HG02852 (cell line): Measurements from ENCODE around the gene CSMD2.

ENCODE experiments used
- ATAC-seq: cut with Tn5 transposase; IDR thresholded peaks from one replicate; pipeline ENCODE4 v1.9.1; 2021; ENCODE audit warnings: mild to moderate bottlenecking, moderate library complexity; ENCODE audit not compliant: unreplicated experiment

Gene CSMD2

DNA sequence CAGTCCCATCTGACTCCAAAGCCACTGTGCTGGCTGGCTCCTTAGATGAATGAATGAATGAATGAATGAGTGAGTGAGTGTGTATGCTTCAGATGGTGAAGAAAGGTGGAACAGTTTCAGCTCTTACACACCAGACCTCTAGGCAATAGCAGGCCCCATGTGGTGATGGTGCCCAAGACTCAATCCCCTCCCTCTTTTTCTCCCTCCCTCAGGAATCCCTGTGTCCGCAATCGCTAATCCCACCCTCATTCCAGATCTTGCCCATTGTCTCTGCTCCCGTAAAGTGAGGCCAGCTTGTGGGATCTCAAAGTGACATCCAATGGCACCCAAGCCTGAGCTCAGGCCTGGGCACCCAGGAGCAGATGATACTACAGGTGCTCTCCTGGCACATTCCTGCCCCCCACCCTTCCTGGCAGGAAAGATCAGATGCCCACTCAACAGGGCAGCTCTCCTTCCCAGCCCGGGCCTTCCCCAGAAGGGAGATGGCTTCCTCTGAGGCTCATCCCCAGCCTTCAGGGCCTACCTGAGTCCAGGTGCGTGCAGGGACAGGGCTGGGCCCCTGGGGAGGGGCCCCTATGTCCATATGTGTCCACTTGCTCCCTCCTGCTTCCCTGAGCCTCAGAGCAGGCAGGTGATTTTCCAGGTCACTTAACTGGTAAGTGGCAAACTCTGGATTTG, 194.7 kb downstream of the CSMD2 start:
- ATAC-seq = no peak

DNA sequence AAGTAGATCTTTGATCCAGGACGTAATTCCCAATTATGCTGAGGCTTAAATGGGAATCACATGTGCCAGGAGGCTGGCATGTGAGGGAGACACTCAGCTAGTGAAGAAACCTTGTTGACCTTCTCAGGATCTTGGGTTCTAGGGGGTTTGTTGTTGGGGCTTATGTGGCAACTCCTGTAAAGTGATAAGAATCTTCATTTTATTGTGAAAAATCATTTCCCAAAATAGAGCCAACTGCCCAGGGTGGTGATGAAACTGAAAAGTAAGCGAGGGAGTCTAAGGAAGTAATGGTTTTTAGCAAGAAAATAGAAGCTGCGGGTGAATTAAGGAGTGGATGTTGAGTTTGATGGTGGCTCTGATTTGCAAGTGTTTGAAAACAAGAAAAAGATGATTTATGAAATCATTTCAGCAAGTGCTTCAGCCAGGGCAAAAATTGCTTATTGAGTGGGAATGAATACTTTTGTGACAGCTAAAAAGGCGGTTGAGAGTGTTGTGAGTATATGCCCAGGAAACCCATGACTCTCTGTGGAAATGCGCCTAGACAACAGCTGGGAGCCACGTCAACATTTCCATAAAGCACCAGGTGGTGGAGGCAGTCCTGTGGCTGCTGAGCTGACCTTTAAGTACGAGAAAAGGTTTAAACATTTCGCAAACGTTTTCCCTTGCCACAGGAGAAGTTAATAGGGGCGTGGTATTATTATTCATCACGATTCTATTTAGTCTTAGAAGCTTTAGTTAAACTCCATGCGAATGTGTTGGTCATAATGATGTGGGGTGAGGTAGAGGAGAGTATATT, 198.5 kb downstream of the CSMD2 start:
- ATAC-seq = no peak

DNA sequence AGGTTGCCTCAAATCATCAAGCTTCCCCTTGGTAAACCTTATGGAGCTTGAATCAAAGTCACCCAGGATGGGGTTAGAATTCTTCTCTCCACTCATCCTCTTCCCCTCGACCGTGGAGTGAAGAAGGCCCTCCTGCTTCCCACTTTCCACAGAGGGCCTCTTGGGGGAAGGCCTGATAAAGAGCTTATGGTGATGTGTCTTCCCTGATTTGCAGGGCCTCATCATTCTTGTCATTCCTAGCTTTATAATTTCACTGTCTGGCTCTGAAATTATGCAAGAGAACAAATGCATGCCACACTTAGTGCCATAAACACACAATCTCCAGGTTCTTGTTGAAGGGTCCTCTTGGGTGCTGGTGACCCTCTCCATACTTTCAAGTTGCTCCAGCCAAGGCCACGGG, 199.9 kb downstream of the CSMD2 start:
- no peak for ATAC-seq

DNA sequence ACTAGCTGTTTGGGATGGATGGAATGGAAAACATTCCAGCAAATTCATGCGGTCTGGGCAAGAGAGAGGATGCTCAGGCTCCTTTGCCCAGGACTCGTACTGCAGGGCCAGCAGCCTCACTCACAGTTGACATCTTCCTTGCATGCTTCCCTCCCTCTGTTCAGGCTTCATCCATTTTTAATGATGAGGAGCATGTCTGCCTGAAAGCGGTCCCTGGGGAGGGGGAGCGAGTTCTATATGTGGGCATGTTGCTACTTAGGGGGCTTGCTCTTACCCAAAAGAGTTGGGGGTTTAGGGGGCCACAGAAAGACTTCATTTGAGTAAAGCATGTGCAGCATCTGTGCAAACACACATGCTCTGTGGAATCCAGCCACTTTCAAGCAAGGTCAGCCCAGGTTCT, 203.0 kb downstream of the CSMD2 start:
- ATAC-seq = no peak

DNA sequence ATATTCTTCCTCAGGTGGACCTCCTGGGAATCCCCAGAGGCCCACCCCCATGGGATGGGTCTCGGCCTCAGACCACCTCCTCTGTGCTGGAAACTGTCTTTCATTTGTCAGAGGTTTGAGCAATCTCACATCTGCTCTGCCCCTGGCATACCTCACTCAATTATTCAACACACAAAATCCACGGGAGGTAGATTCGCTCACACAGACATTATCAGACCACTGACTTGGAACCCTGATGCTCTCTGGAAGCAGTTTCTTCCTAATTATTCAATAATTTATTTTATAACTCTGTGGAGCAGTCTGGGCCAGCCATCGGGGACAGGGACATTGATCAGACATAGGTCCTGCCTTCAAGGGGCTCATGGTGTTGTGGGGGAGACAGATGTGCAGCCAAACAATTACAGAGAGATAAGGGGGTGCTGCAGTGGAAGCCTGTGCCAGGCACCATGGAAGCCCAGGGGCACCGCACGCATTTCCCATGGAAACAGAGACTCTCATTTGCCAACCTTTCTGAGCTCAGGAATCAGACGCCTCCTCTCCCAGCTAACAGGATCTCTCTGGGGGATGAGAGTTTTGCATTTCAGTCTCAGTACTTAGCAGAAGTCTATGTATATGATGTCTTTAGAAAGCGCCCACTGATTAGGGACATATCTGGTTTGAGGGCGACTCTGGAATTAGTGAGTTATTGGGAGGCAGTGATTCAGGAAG, 204.7 kb downstream of the CSMD2 start:
- no peak for ATAC-seq

DNA sequence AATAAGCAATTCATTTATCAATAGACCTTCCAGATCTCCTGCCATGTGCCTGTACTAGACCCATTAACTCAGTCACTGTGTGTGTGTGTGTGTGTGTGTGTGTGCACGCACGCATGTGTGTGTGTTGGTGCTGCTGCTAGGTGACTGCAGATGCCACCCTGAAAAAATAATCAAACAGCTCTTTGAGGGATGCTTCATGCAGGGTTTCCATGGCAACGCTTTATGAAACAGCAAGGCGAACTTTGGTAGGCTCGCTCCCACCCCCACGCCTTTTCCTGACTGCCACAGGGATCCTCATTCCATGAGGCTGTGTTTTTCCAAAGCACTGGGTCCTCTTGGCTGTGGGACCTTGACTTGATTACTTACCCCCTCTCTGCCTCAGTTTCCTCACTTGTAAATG, 207.2 kb downstream of the CSMD2 start:
- no peak for ATAC-seq

DNA sequence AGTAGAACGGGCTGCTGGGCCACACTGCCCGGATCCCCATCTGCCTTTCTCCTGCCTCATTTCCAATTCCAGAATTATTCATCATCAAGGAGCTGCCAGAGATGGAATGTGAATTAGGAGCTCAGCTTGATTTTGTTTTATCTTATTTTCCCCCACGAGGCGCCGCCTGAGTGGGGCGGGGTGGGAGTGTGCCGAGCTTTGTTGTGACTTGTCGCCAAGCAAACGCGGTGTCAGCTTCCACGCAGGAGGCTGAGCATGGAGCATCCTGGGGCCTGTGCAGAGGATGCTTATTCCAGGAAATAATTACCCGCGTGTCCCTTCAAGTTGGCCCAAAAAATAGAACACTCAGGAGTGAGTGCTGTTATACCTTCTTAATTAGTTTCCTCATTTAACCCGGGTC, 209.9 kb downstream of the CSMD2 start:
- no peak for ATAC-seq

DNA sequence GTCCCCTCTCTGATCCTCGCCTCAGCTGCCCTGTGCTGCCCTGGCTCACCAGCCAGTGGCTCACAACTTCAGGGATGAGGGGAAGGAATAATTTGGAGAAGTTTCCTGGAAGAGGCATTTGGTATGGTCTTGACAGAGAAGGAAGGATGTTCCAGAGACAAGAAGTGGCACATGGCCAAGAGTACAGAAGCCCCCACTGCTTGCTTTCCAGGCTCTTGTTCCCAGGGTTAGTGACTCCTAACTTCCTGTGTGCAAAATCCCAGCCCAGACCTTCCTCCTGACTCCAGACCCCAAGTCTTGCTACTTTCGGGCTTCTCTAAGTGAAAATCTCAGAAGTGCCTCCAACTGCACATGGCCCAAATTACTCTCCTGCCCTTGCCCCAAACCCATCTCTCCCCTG, 215.5 kb downstream of the CSMD2 start:
- no peak for ATAC-seq

DNA sequence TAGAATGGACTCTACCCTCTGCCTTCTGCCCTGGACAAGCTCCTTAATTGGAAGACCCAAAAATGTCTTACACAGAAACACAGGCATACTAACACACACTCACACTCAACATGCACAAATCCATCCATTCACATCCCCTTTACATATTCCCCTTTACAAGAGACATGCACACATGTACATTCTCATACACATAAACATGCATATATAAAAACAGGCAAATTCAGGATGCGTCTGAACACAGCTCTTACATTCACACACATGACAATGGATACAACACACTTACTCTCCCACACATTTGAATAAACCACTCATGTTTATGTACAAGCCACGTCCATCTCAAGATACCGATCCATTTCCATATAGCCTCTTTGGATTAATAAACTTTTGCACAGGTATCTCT, 216.7 kb downstream of the CSMD2 start:
- ATAC-seq = no peak

DNA sequence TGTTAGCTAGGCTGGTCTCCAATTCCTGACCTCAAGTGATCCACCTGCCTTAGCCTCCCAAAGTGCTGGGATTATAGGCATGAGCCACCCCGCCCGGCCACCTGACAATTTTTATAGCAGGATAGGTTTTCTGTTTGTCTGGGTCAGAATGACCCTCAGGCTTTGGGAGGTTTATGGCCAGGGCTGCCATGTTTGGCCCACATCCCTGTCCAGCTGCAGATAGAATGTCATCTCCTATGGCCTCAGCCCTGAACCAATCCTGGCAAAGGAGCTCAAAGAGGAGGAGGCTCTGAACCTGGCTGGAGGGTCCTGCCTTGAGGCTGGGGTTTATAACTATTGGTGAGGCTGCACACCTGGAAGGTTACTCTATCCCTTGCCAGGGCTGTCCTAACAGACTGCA, 218.2 kb downstream of the CSMD2 start:
- ATAC-seq = no peak

DNA sequence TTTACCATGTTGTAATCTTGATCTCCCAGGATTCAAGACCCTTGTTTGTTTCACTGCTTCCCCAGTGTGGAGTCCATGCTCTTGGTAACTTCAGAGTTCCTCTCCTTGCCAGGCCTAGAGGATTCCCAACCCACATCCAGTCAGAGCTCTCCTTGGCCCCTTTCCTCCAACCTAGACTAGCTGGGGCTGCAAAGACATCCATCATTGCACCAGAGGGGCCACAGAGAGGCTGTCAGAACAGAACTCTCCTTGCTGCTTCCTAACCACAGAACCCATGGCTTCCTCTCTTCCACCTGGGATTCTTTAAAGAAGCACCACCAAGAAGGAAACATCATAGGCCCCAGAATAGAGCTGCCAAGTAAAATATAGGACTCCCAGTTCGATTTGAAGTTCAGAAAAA, 220.2 kb downstream of the CSMD2 start:
- ATAC-seq = no peak

DNA sequence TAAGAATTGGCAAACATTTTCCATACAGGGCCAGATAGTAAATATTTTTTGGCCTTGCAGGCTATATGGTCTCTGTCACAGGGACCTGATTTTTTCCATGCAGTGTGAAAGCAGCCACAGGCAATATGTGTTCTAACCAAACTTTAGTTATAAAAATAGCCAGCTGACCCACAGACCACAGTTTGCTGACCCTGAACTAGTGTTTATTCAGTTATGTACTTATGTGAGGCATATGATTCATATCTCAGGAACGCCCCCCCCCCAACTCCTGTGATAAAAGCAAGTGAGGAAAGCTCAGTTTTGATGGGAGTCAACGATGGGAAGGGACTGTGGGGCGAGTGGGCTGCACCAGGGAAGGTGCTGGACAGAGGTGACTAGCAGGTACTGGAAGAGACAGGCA, 221.1 kb downstream of the CSMD2 start:
- no peak for ATAC-seq

DNA sequence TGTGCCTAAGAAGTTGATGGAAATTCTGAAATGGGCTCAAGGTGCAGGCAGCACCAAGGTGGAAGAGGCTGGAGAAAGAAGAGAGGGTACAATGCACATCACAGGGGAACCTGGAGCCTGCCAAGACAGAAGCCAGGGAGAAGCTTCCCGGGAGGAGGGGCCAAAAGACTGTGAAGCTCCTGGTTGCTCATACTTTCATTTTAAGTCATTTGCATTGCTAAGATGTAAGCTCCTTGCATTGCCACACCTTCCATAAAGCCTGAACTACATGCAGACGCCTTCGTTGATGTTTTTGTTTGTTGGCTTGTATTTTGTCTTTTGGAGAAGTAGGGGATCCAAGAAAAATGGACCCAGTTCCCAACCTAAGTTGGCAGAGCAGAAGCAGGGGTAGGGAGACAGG, 232.2 kb downstream of the CSMD2 start:
- no peak for ATAC-seq

DNA sequence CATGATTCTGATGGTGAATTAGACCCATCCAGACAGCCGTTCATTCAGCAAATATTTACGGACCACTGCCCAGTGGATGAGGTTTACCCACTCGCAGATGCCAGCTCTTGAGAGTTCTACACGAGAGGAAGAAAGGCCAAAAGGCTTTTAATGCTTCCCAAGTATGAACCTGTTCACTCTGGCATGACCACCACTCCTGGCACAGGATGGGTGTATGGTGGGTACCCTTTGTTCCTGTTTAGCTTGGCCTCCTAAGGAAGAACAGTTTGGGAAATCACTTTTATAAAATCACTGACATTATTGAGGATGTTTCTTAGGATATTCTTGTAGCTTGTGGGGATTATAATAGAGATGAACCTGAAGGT, 233.9 kb downstream of the CSMD2 start:
- no peak for ATAC-seq

DNA sequence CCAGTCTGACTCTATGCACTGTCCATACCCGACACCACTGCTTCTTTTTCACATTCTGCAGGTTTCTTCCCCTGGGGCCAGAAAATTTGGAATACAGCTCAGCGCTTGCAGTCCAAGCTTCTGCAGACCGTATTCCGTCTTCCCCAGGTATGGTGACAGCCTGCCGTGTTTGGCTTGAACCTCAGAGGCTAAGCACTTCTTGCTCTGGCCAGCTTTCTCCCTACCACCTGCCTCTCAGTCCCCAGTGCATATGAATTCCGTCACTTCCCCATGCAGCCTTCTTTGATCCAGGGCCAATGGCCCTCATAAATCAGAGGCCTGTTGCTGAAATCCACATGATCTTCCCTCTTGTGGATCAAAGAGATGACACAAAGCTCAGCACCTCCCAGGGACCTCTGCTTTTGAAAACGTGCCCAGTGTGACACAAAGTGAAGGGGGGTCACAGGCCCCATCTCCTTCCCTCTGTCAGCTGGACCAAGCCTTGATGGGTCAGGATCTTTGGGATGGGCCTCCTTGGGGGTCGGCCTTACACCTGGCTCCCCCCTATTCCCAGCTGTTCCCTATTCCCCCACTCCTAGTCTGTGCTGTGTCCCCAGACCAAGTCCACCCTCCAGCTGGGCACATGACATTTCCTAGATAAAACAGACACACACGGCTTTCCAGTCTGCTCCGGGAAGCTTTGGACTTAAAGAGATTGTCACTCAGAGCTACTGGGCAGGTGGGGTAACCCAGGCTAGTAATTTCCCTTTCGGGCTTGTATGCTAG, 234.5 kb downstream of the CSMD2 start:
- no peak for ATAC-seq

DNA sequence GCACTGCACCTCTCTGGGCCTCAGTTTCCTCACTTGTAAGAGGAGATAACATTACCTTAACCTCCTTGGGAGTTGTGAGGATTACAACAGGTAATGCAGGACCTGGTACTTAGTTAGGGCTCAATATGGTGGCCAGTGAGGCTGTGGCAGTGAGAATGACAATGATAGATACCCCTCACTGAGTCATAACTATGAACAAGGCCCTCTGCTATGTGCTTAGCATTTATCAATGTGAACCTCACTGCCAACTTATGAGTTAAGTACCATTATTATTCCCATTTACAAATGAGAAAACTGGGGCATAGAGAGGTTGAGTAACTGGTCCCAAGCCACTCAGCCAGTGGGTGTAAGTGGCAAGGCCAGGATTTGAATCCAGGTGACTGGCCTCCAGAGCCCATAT, 236.8 kb downstream of the CSMD2 start:
- ATAC-seq = no peak

DNA sequence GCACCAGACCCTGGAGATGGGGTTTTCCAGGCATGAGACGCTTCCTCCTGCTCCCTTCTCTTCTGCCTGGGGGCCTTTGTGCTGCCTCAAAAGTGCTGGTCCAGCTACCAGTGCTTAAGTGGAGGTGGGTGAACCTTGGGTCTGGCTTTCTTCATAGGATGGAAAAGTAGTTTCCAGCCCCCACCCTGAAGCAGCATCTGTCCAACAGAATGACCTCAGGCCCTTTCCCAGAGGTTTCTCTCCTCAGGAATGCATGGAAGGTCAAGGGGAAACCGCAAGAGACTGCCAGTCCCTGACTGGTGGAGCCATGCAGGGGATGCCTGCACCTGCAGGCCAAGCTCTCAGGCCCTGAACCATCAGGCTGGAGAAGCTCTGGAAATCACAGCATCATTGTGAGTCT, 237.3 kb downstream of the CSMD2 start:
- no peak for ATAC-seq

DNA sequence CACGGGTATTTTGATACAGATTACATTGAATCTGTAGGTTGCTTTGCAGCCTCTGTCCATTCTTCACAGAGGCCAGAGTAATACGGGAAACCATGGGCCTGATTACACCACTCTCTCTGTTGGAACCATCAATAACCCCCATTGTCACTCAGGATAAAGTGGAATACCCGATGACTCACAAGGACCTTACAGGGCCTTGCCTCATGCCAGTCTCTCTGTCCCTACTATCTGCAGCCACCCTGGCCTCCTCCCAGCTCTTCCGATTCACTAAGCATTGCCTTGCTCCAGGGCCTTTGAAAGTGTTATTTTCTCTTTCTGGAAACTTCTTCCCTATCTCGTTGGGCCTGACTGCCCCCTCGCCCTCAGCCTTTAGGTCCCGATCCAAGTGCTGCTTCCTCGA, 239.4 kb downstream of the CSMD2 start:
- ATAC-seq = no peak

DNA sequence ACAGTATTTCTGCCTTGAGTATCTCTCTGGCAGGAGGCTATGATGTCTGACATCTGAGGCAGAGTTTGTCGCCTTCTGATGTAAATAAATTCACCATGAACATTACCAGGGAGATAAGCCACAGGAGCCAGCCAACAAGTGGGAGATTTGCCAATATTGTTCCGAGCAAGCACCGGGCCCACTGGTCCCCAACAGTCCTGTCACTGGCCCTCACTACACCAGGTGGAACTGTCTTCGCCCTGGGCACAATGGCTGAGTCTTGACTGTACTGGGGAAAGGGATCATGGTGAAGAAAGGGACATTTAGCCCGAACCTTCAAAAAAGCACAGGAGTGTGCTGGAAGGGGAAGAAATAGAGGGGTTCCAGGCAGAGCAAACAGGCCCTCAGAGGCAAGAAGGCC, 243.7 kb downstream of the CSMD2 start:
- ATAC-seq = no peak

DNA sequence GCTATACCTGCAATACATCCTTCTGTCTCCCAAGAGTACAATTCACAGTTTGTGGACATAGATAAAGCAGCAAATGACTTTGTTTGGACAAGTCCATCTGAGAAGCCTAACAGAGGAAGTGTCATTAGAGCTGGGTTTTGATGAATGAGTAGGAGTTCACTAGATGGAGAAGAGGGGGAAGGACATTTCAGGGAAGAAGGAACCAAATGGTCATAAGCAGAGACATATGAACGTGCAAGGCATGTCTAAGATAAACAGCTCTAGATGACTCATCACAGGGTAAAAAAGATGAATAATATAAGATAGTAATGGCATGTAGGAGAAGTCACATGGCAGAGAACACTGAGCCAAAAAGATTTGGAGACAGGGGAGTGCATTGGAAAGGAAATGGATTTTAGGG, 246.7 kb downstream of the CSMD2 start:
- ATAC-seq = no peak

DNA sequence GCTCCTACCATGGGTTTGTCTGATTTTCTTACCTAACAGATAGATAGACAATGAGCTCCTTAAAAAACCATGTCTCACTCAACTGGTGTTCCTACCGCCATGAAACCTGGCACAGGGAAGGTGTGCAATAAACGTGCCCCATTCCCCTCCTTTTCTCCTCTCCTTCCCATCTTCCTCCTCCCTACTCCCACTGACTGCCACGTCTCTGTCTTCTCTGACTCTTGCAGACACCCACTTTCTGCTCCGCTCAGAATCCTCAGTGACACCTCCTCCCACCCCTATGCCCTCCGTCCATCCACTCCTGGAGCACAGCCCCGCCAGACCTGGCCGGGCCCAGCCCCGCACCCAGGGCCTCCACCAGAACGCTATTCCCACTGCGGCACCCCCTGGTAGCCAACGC, 248.2 kb downstream of the CSMD2 start:
- ATAC-seq = no peak
